Nephron (organoid): ENCODE data around the gene TROAP.

ENCODE experiments used
- H3K27ac Mint-ChIP-seq, 3 experiments: 2 replicates each; pipeline ENCODE4 v1.8.0; 2020; ENCODE audit warnings: mixed read lengths in 3 of 3, mild to moderate bottlenecking in 2 of 3, moderate library complexity in 1 of 3
- H3K27me3 Mint-ChIP-seq: 2 replicates; pipeline ENCODE4 v1.8.0; 2021; ENCODE audit warnings: low read depth, mild to moderate bottlenecking, moderate library complexity, mixed read lengths
- H3K36me3 Mint-ChIP-seq: 2 replicates; pipeline ENCODE4 v1.8.0; 2020; ENCODE audit warnings: low read depth, mixed read lengths
- H3K4me1 Mint-ChIP-seq: 2 replicates; pipeline ENCODE4 v1.8.0; 2020; ENCODE audit warnings: mixed read lengths
- H3K4me3 Mint-ChIP-seq, 3 experiments: 2 replicates each; pipeline ENCODE4 v1.8.0; 2020; ENCODE audit warnings: mild to moderate bottlenecking in 3 of 3, mixed read lengths in 3 of 3, moderate library complexity in 2 of 3
- H3K9me3 Mint-ChIP-seq: 2 replicates; pipeline ENCODE4 v1.8.0; 2020; ENCODE audit warnings: mixed read lengths
- CTCF ChIP-seq, 3 experiments: fragments of 200-600 bp; sonication (generic); IDR thresholded peaks; one replicate each; pipeline ENCODE4 v1.5.0; 2021; ENCODE audit warnings: antibody characterized with exemption in 3 of 3; ENCODE audit not compliant: unreplicated experiment in 3 of 3

The TROAP gene

GRCh38 chr12:49342066-49342913, 19.2 kb downstream of the TROAP start:
- TF ChIP-seq CTCF (IDR thresholded peaks at IDR 0.05; ENCODE audit: unreplicated experiment in 3 of 3), result peak; percentile 97 to 99 (median 97)
- Mint-ChIP-seq H3K27ac (peak overlapping the region in 2 of 3 experiments; percentile 22 to 64), H3K4me3 (peak overlapping the region; percentile 55 to 83 (median 76)), H3K9me3 (no peaks in the 10 kb centered on the region), H3K36me3 (no peaks in the 10 kb centered on the region), H3K27me3 (peaks cover 96% of the 10 kb centered on the region), H3K4me1 (peaks cover 70% of the 10 kb centered on the region)

GRCh38 chr12:49342914-49343731, 20.1 kb downstream of the TROAP start:
- Mint-ChIP-seq H3K36me3 (no peaks in the 10 kb centered on the region), H3K4me1 (peaks cover 67% of the 10 kb centered on the region), H3K27me3 (peaks cover 96% of the 10 kb centered on the region), H3K27ac (peak overlapping the region; percentile 22 to 64 (median 61)), H3K9me3 (no peaks in the 10 kb centered on the region), H3K4me3 (peak overlapping the region; percentile 55 to 83 (median 76))
- TF ChIP-seq CTCF (IDR thresholded peaks at IDR 0.05; ENCODE audit: unreplicated experiment in 3 of 3), result no peak

GRCh38 chr12:49344486-49345050, 21.5 kb downstream of the TROAP start:
- no peaks in the 10 kb centered on the region for H3K36me3 Mint-ChIP-seq
- H3K27me3 Mint-ChIP-seq, result peaks cover 97% of the 10 kb centered on the region
- no peak overlapping the region for H3K27ac Mint-ChIP-seq
- TF ChIP-seq CTCF (IDR thresholded peaks at IDR 0.05; ENCODE audit: unreplicated experiment in 3 of 3), result no peak
- no peaks in the 10 kb centered on the region for H3K9me3 Mint-ChIP-seq
- peak overlapping the region; percentile 14 to 67 (median 57) for H3K4me3 Mint-ChIP-seq
- H3K4me1 Mint-ChIP-seq, result peaks cover 57% of the 10 kb centered on the region

GRCh38 chr12:49345051-49345824, 22.2 kb downstream of the TROAP start:
- H3K27ac Mint-ChIP-seq, result peak overlapping the region; percentile 65 to 77 (median 76)
- H3K9me3 Mint-ChIP-seq, result no peaks in the 10 kb centered on the region
- H3K4me1 Mint-ChIP-seq, result peaks cover 50% of the 10 kb centered on the region
- peaks cover 97% of the 10 kb centered on the region for H3K27me3 Mint-ChIP-seq
- no peaks in the 10 kb centered on the region for H3K36me3 Mint-ChIP-seq
- TF ChIP-seq CTCF (IDR thresholded peaks at IDR 0.05; ENCODE audit: unreplicated experiment in 3 of 3), result no peak
- peak overlapping the region; percentile 82 to 85 (median 85) for H3K4me3 Mint-ChIP-seq

GRCh38 chr12:49345825-49346658, 23.0 kb downstream of the TROAP start:
- H3K27me3 Mint-ChIP-seq, result peaks cover 97% of the 10 kb centered on the region
- TF ChIP-seq CTCF (IDR thresholded peaks at IDR 0.05; ENCODE audit: unreplicated experiment in 3 of 3), result no peak
- H3K36me3 Mint-ChIP-seq, result no peaks in the 10 kb centered on the region

More at GRCh38 chr12:49345825-49346658, 23.0 kb downstream of the TROAP start:
- peak overlapping the region; percentile 65 to 77 (median 76) for H3K27ac Mint-ChIP-seq
- peak overlapping the region; percentile 82 to 85 (median 85) for H3K4me3 Mint-ChIP-seq
- no peaks in the 10 kb centered on the region for H3K9me3 Mint-ChIP-seq
- peaks cover 42% of the 10 kb centered on the region for H3K4me1 Mint-ChIP-seq
